Lower leg skin (tissue), 3 donors: ENCODE measurements around the gene CCDC47.

Source experiments
- POLR2A ChIP-seq, 2 donors: fragments of 450-650 bp; IDR thresholded peaks; one replicate each; pipeline ENCODE4 v1.6.1; 2016 to 2017; ENCODE audit warnings: antibody characterized with exemption in 2 of 2, mild to moderate bottlenecking in 1 of 2, moderate library complexity in 1 of 2
- TF ChIP-seq, protein P1 (sequence below), 3 donors: fragments of 450-650 bp; IDR thresholded peaks; one replicate each; pipeline ENCODE4 v1.5.1; 2016; ENCODE audit warnings: antibody characterized with exemption in 3 of 3, mild to moderate bottlenecking in 3 of 3, moderate library complexity in 2 of 3

DNA sequence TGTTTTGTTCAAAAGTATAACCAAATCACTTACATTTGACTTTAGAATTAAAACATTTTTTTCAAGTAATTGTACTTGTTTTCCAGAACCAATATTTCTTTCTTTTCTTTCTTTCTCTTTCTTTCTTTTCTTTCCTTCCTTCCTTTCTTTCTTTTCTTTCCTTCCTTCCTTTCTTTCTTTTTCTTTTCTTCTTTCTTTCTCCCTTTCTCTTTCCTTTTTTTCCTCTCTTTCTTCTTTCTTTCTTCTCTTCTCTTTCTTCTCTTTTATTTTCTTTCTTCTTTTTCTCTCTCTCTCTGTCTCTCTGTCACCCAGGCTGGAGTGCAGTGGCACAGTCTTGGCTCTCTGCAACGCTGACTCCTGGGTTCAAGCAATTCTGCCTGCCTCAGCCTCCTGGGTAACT, 27.4 kb upstream of the CCDC47 start:
- no peak for TF ChIP-seq POLR2A (IDR thresholded peaks at IDR 0.05)
- TF ChIP-seq, protein P1, sequence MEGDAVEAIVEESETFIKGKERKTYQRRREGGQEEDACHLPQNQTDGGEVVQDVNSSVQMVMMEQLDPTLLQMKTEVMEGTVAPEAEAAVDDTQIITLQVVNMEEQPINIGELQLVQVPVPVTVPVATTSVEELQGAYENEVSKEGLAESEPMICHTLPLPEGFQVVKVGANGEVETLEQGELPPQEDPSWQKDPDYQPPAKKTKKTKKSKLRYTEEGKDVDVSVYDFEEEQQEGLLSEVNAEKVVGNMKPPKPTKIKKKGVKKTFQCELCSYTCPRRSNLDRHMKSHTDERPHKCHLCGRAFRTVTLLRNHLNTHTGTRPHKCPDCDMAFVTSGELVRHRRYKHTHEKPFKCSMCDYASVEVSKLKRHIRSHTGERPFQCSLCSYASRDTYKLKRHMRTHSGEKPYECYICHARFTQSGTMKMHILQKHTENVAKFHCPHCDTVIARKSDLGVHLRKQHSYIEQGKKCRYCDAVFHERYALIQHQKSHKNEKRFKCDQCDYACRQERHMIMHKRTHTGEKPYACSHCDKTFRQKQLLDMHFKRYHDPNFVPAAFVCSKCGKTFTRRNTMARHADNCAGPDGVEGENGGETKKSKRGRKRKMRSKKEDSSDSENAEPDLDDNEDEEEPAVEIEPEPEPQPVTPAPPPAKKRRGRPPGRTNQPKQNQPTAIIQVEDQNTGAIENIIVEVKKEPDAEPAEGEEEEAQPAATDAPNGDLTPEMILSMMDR (IDR thresholded peaks at IDR 0.05) = no peak
